ENCODE results near the gene PVALEF. TPM values are rescaled to one million over a fixed set of nuclear protein-coding genes. Genes with fewer than 3 reads are reported as not detected.

PVALEF gene
- polyA plus RNA-seq, 1 donor (not counting 4 experiments of a cell fraction or from before 2014, with no cell fraction given): not detected

DNA sequence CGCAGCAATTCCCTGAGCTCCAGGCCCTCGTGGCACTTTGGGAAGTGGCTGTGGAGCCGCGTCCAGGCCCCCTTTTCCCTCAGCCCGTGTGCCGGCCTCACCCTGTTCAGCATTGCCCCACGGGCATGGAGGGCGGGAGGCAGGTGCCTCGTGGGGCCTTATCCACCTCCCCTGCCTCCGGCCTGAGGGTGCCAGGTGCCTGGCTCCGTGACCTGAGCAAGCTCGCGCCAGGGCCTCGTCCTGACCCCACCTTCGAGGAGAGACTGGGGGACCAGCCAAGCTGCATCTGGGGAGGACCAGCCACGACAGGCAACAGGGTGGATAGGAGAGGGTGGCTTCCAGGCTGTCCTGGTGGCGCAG, 27.7 kb downstream of the PVALEF start:
- no peaks in the 10 kb centered on the region for H4K20me1 ChIP-seq (ENCODE audit: control insufficient read depth, extremely low read depth, insufficient read depth, low read length)
- no peak overlapping the region for H3K27ac ChIP-seq (ENCODE audit: control insufficient read depth, insufficient read depth, low read length)
- no peak overlapping the region for H3K4me2 ChIP-seq (ENCODE audit: control insufficient read depth, extremely low read depth, insufficient read depth, low read depth, low read length)
- DNase-seq (ENCODE audit: low read depth, low spot score) (no peak), FAIRE-seq (no peak)
- H2AFZ ChIP-seq (ENCODE audit: control insufficient read depth, low read length): no peak overlapping the region
- H3K36me3 ChIP-seq (ENCODE audit: control insufficient read depth in 2 of 2, extremely low read depth in 1 of 2, insufficient read depth in 2 of 2, low read length in 2 of 2): peaks cover 0 to 3% of the 10 kb centered on the region in 2 experiments
- TF ChIP-seq, protein P1, sequence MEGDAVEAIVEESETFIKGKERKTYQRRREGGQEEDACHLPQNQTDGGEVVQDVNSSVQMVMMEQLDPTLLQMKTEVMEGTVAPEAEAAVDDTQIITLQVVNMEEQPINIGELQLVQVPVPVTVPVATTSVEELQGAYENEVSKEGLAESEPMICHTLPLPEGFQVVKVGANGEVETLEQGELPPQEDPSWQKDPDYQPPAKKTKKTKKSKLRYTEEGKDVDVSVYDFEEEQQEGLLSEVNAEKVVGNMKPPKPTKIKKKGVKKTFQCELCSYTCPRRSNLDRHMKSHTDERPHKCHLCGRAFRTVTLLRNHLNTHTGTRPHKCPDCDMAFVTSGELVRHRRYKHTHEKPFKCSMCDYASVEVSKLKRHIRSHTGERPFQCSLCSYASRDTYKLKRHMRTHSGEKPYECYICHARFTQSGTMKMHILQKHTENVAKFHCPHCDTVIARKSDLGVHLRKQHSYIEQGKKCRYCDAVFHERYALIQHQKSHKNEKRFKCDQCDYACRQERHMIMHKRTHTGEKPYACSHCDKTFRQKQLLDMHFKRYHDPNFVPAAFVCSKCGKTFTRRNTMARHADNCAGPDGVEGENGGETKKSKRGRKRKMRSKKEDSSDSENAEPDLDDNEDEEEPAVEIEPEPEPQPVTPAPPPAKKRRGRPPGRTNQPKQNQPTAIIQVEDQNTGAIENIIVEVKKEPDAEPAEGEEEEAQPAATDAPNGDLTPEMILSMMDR (optimal IDR thresholded peaks at IDR 0.05 in 1 of 3, IDR thresholded peaks at IDR 0.05 in 1 of 3, conservative IDR thresholded peaks at IDR 0.05 in 1 of 3; ENCODE audit: extremely low read depth in 1 of 3, insufficient read depth in 2 of 3, low read length in 3 of 3): no peak
- TF ChIP-seq EZH2 (IDR thresholded peaks at IDR 0.05; ENCODE audit: low read length): no peak
- no peaks in the 10 kb centered on the region for H3K79me2 ChIP-seq (ENCODE audit: control insufficient read depth, insufficient read depth, low read length)
- no peak overlapping the region for H3K4me3 ChIP-seq (ENCODE audit: control insufficient read depth in 2 of 3, extremely low read depth in 1 of 3, insufficient read depth in 2 of 3, low read depth in 1 of 3, low read length in 3 of 3)
- H3K9ac ChIP-seq (ENCODE audit: control insufficient read depth, extremely low read depth, insufficient read depth, low read length): no peak overlapping the region
- no peaks in the 10 kb centered on the region for H3K9me3 ChIP-seq (ENCODE audit: control insufficient read depth, low read depth, low read length)
- no peaks in the 10 kb centered on the region for H3K4me1 ChIP-seq (ENCODE audit: control insufficient read depth, extremely low read depth, insufficient read depth, low read length)
- dilution Hi-C loops (cut with MboI; ENCODE audit: extremely low pct_ligation_motif_present, low sequenced_read_pairs): no loop called here
- H3K9me1 ChIP-seq (ENCODE audit: control insufficient read depth, extremely low read depth, insufficient read depth, low read length): no peaks in the 10 kb centered on the region
- no peaks in the 10 kb centered on the region for H3K27me3 ChIP-seq (ENCODE audit: control insufficient read depth, extremely low read depth, insufficient read depth, low read length)

DNA sequence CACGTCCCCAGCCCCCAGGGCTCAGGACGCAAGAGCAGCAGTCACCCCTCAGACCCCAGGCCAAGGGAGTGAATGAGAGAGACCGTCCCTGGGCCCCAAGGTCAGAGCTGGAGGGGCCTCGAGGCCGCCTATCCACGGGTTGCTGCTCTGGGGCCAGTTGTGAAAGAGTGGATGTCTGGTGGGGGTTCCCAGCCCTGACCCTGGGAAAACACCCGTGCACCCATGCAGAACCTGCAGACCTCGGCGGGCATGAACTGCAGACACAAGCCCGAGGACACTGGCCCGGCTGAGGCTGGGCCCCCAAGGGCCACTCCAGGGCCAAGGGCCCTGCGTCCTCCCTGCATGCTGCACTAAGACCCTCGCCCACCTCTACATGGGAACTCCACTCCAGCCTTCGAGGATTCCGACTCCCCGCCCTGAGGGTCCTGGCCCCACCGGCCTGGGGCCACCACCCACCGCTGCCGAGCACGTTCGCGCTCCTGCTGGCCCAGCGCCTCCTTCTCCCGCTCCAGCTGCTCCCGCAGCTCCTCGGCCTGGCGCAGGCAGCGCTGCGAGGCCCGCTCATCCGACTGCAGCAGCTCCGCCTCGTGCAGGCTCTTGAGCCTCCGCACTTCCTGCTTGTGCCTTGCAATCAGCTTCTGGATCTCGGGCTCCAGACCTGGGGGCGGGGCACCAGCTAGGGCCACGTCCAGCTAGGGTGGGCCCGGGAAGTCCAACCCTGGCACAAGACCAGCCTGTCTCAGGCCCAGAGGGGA, 28.3 kb downstream of the PVALEF start:
- FAIRE-seq (no peak), DNase-seq (ENCODE audit: low read depth, low spot score) (no peak)
- TF ChIP-seq, protein P1 (optimal IDR thresholded peaks at IDR 0.05 in 1 of 3, IDR thresholded peaks at IDR 0.05 in 1 of 3, conservative IDR thresholded peaks at IDR 0.05 in 1 of 3; ENCODE audit: extremely low read depth in 1 of 3, insufficient read depth in 2 of 3, low read length in 3 of 3): no peak
- no peak for TF ChIP-seq EZH2 (IDR thresholded peaks at IDR 0.05; ENCODE audit: low read length)
- dilution Hi-C loops (cut with MboI; ENCODE audit: extremely low pct_ligation_motif_present, low sequenced_read_pairs): no loop called here
- Histone ChIP-seq H3K27ac (ENCODE audit: control insufficient read depth, insufficient read depth, low read length) (no peak overlapping the region), H3K4me1 (ENCODE audit: control insufficient read depth, extremely low read depth, insufficient read depth, low read length) (no peaks in the 10 kb centered on the region), H3K9ac (ENCODE audit: control insufficient read depth, extremely low read depth, insufficient read depth, low read length) (no peak overlapping the region), H3K79me2 (ENCODE audit: control insufficient read depth, insufficient read depth, low read length) (no peaks in the 10 kb centered on the region), H3K27me3 (ENCODE audit: control insufficient read depth, extremely low read depth, insufficient read depth, low read length) (no peaks in the 10 kb centered on the region), H3K9me1 (ENCODE audit: control insufficient read depth, extremely low read depth, insufficient read depth, low read length) (no peaks in the 10 kb centered on the region), H4K20me1 (ENCODE audit: control insufficient read depth, extremely low read depth, insufficient read depth, low read length) (no peaks in the 10 kb centered on the region), H3K4me3 (ENCODE audit: control insufficient read depth in 2 of 3, extremely low read depth in 1 of 3, insufficient read depth in 2 of 3, low read depth in 1 of 3, low read length in 3 of 3) (no peak overlapping the region), H3K4me2 (ENCODE audit: control insufficient read depth, extremely low read depth, insufficient read depth, low read depth, low read length) (no peak overlapping the region), H2AFZ (ENCODE audit: control insufficient read depth, low read length) (no peak overlapping the region), H3K36me3 (ENCODE audit: control insufficient read depth in 2 of 2, extremely low read depth in 1 of 2, insufficient read depth in 2 of 2, low read length in 2 of 2) (peaks cover 0 to 3% of the 10 kb centered on the region in 2 experiments), H3K9me3 (ENCODE audit: control insufficient read depth, low read depth, low read length) (no peaks in the 10 kb centered on the region)

Data from keratinocyte (primary cell).